ENCODE results near the gene ETFA.

The ETFA gene

DNA sequence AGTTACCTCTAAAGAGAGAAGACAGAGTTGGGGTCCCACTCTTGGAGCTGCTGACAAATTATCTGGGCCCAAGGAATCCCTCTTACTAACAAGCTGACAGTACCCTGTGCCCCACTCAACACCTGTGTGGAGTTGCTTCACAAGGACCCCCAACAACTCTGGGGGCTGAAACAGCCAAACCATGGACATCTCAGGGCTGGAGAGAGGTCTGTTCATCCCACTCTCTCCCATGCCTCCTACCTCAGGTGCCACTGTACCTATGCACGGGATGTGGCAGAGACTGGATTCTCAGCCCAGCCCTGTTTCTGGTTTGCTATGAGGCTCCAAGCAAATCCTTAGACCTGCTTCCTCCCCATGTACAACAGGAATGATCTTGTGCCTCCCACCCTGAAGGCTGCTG lies 101.7 kb downstream of the ETFA start:
- DNase-seq: no peak

DNA sequence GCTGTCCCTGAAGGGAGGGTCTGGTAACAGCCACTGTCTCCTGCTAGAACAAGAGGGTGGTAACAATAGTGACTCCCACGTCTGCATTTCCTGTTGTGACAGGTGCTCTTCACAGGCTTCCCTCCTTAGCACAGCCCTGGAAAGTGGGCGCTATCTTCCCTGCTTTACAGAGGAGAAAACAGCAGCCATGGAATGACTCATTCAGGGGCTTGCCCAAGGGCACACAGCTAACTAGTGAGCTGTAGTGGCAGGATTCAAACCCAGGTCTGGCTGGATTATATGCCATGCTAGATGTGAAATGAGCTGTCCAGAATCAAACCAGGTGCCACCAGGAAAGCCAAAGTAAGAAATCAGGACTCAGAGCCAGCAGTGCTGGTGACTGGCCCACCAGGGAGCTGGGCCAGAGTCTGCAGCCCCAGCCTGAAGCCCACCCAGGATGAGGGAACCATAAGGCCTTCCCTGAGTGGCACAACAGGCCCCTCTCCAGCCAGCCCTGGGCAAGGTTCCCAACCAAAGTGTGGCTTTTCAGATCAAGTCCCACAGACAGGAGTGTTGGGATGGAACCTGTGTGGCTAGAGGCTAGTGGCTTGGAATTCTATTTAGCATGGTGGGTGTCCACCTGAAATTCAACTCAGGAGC lies 102.4 kb downstream of the ETFA start:
- DNase-seq: no peak

DNA sequence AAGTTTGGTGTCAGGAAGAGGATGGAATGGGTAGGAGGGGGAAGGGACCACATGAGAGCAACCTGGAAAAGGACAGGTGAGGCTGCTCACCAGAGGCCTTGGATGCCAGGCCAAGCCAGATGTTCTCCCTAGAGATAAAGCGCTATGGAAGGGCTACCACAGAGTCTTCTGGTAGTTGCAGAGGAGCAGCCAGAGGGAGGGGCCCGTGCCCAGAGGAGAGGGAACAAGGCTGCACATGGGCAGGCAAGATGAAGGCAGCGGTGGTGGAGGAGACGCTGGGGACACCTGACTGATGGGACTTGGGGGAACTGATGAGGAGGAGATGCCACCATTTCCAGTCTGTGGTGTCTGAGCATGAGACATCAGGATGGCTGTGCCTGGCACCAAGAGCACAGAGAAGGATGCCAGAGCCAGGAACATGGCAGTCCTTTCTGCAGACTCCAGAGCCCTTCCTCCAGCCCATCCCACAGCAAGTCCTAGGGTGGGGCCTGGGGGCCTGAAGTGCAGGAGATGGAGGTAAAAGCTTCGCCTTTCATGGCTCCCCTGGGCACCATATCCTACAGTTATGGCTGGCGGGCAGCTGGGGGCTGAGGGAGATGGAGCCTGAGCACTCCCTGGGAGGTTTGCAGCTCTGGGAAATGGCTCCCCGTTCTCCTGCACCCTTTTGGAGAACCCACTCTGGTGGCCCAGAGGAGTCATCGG lies 103.0 kb downstream of the ETFA start:
- no peak for DNase-seq

DNA sequence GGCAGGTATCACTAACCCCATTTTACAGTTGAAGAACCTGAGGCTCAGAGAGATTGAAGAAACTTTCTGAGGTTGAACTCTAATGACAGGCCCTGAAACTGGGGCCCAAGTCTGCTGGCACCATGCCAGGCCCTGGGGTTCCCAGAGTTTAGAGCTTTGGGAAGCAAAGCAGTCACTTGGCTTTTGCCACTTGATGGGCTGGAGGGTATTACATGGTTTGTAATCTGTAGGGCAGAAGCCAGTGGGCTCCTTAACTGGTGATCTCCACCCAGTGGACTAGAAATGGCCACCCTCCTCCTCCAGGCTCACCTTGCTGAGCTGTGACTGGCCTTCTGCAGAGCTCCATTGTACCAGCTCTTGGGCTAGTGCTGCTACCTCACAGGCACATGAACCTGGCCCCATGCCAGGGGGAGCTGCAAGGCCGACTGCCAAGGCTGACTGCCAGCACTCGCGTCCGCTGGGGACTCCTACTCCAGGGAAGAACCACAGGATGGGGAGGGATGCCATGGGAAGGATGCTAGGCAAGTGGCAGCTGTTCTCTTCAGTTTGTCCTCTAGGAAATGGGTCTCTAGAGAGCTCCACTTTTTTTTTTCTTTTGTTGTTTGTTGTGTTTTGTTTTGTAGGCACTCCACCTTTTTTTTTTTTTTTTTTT lies 104.8 kb downstream of the ETFA start:
- no peak for DNase-seq

GRCh38 chr15:76204916-76205460 lies 106.3 kb downstream of the ETFA start:
- no peak for DNase-seq

DNA sequence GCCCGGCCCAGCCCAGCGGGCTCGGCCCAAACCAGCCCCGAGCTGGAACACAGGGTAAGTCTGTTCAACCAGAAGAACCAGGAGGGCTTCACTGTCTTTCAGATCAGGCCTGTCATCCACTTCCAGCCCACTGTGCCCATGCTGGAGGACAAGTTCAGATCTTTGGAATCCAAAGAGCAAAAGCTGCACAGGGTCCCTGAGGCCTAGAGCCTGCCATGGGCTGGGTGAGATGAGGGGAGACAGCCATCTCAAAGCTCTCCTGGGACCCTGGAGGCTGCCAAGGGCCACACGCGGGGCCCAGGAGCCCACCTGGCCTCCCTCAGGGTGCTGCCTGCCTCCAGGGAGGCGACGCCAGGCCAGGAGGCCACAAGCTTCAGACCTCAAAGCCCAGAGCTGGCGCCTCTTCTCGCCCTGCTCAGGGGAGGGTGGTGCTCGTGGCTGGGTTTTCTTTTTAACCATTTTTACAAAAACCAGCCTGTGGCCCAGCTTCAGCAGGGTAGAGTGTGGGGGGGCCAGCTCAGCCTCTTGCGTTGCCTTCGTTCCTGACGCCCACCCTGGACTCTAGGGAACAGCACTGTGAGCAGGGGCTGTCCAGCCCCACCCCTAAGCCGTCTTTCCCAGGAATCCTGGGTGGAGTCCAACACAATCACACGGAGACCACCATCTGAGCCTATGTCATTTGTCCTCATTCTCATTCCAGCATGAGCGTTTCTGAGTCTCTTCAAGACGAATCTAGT lies 107.0 kb downstream of the ETFA start:
- no peak for DNase-seq

- DNase-seq: no peak
Measured at GRCh38 chr15:76203346-76204108, 107.7 kb downstream of the ETFA start.

- DNase-seq: no peak
Measured at GRCh38 chr15:76201536-76202255, 109.6 kb downstream of the ETFA start.

DNA sequence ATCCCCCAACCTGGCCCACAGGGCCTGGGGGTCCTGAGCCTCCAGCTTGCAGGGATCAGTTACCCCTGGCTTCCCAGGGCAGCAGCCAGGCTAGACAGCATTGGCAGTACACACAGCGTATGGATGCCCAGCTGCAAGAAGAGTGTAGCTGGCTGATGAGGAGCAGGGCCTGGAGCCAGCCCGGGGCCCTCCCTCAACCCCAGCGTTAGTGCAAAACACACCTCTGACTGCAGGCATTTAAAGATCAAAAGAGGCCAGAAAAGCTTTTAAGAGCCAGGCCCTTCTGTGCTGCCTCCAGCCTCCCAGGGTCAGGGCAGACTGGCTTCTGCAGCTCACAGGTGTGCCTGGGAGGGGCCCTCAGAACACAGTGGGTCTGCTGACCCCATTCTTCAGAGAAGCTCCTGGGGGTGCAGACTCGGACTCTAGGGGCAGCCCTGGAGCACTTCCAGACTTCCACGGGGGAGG lies 110.6 kb downstream of the ETFA start:
- DNase-seq: no peak

DNA sequence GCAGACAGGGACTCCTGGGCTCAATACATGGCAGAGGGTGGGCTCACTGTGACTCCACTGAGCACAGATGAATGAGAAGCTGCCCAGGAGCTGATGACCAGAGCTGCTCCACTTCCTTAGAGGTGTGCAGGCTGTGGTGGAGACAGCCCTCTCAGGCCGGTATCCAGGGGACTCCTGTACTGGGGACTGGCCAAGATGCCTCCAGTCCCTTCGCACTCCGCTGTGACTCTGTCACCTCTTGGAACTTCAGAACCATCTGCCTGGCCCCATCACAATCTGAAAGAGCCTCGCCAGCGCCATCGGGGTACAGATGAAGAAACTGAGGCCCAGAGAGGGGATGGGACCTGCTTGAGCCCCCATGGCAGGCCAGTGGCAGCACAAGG lies 111.2 kb downstream of the ETFA start:
- no peak for DNase-seq

DNA sequence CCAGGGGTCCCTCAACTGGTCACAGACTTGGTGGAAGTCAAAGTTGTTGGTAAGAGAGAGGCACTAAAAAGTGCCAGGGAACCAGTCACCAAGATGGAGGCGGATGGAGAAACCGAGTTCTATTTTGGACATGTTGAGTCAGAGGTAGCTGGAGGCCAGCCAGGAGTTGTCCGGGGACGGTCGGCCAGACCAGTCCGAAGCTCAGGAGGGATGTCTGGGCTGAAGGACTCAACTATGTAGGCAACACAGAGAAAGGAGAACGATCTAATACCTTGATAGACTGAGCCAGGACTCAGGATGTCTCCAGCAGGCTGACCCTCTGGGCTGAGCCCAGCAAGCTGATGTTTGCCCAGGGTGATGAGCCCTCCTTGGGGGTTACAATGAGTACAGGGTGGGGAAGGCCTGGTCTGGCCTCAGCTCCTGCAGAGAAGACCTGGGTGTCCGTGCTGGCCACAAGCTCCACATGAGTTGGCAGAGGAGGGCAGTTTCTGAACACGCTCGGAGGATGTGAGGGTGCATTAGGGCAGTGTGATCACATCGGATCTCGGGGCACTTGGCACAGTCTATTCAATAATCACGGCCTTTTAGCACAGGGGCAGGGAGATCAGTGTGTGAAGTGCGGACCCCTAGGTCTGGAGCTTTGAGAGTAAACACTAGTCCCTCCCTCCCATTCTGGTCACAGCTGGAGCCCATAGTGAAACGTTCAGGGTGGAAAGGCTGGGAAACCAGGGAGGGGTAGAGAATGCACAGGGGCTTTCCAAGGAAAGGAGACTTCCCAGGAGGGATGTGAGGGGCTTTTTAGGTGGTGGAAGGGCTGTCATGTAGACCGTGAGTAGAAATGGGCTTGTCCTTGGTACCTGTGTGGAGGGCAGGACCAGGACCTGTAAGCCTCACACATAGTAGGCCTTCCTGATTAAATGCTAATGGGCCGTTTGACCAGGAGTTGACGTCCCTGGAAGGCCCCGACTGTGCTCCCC lies 111.9 kb downstream of the ETFA start:
- no peak for DNase-seq

DNA sequence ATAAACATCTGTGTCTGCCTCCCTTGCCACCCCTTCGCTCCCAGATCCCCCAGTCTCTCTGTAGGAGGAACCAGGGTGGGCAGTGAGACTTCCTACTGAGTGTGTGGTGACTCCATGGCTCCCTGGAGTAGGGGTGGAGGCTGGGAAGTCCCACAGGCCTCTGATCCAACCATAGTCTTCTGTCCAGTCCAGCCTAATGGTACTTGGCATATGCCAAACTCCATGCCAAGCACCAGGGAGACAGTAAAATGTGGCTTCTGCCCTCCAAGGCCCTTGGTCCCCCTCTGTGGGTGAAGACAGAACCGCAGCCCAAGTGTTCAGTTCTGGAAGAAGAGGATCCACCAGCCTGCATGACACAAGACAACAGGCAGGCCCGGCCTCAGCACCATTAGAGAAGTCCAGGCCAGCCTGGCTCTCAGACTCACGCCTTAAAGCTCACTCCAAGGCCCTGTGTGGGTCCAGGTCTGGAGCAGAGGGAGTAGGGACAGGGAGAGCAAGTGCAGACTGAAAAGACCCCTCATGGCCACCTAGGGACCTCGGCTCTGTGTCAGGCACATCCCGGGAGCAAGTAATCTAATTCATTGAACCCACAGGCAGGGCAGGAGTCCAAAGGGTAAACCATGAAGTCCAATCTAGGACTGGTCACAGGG lies 112.7 kb downstream of the ETFA start:
- DNase-seq: no peak

- no peak for DNase-seq
Measured at GRCh38 chr15:76197703-76198455, 113.4 kb downstream of the ETFA start.

- DNase-seq: no peak
Measured at GRCh38 chr15:76196269-76197231, 114.7 kb downstream of the ETFA start.

GRCh38 chr15:76195506-76196268 lies 115.6 kb downstream of the ETFA start:
- no peak for DNase-seq

DNA sequence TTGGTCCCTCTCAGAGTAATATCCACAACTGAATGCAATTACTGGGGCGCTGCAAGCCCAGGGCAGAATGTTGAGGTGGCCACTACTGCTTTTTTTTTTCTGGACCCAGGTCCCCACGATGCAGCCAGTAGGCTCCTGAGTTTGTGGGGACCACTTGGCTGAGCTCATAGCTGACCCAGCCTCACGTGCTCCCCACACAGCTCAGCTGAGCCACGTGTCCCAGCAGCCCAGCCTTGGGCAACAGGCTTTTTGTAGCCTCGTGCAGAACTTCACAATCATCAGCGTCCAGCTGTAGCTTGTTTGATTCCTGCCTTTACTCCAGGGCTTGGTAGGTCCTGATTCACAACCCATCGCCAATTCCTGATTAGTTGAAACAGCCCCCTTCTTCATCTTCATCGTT lies 117.3 kb downstream of the ETFA start:
- DNase-seq: no peak

DNA sequence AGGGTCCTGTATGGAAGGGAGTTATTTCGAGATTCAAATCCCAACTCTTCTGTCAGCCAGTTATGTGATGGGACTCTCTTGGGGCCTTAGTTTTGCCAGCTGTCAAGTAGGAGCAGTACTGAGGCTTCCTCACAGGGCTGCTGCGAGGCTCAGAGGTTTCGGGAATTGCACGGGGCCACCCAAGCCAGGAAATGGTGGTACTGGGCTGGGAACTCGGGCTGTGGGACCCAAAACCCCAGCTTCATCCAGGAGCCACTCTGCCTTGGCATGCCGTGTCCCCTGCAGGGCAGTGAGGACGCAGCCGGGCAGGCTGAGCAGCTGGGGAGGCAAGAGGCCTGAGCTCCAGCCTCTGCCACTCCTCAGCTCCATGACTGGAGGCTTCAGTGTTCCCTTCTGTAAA lies 118.6 kb downstream of the ETFA start:
- DNase-seq: no peak
